K562 (cell line): ENCODE results near the gene BOLA3. TPM values are rescaled to one million over a fixed set of nuclear protein-coding genes. Genes with fewer than 3 reads are reported as not detected.

ENCODE experiments used
- ELF1 ChIP-seq: fragments of 200-800 bp; sonication (Bioruptor generic); IDR thresholded peaks from 2 replicates; pipeline ENCODE4 v1.6.1; 2016; ENCODE audit warnings: missing genetic modification characterization, missing compliant biosample characterization
- LCOR ChIP-seq: sonication (generic); formaldehyde crosslinking; IDR thresholded peaks from 2 replicates; pipeline ENCODE4 v1.8.0; 2022; ENCODE audit warnings: mild to moderate bottlenecking, missing genetic modification reagents
- MIER1 ChIP-seq: fragments of 450-650 bp; IDR thresholded peaks from 2 replicates; pipeline ENCODE4 v1.6.1; 2016; ENCODE audit warnings: antibody characterized with exemption, mild to moderate bottlenecking, low read depth
- POLR2A ChIP-seq: fragments of 450-650 bp; conservative IDR thresholded peaks from 2 replicates; pipeline ENCODE4 v1.6.1; 2016
- RREB1 ChIP-seq: fragments of 250-450 bp; sonication (Bioruptor Pico); IDR thresholded peaks from 2 replicates; pipeline ENCODE4 v1.4.0; 2020
- SMARCA4 ChIP-seq: fragments of 450-650 bp; IDR thresholded peaks from 2 replicates; pipeline ENCODE4 v1.6.1; 2016
- SP2 ChIP-seq: IDR thresholded peaks from 2 replicates; pipeline ENCODE4 v1.6.1; 2011; ENCODE audit warnings: mild to moderate bottlenecking, low read depth, low read length, moderate library complexity; ENCODE audit not compliant: poor library complexity, severe bottlenecking; ENCODE audit errors: extremely low read depth
- SUPT5H ChIP-seq: fragments of 450-650 bp; IDR thresholded peaks from 2 replicates; pipeline ENCODE4 v1.6.1; 2016
- TSHZ1 ChIP-seq: fragments of 250-450 bp; sonication (Bioruptor Pico); IDR thresholded peaks from 2 replicates; pipeline ENCODE4 v1.4.0; 2020; ENCODE audit warnings: mild to moderate bottlenecking, moderate library complexity
- U2AF1 ChIP-seq: fragments of 200-400 bp; formaldehyde crosslinking; optimal IDR thresholded peaks from 2 replicates; pipeline ENCODE3; 2017; ENCODE audit warnings: mild to moderate bottlenecking, low read depth, low read length, moderate library complexity
- ZSCAN29 ChIP-seq: fragments of 450-650 bp; IDR thresholded peaks from 2 replicates; pipeline ENCODE4 v1.6.1; 2017
- polyA plus RNA-seq, 8 experiments: library from polyadenylated mRNA; depleted of rRNA in 4 of 8; stranded (reverse) in 5 of 8; unstranded in 3 of 8; fragments of >200 nt; fragmentation: Nextera tagmentation in 2 of 8; fragmentation: Illumina TruSeq in 1 of 8; extraction: Ambion mirVana in 2 of 8; extraction: Trizol in 1 of 8; gene quantifications; 2 replicates each; pipeline versions ENCODE4 v1.2.1 to v1.2.3, GENCODE V29; 2011 to 2014; ENCODE audit warnings: inconsistent platforms in 1 of 8, missing spikeins in 1 of 8
- total RNA-seq, 7 experiments: library from RNA; depleted of rRNA in 6 of 7; stranded (reverse); fragments of >200 nt in 6 of 7; fragmentation: Illumina TruSeq in 2 of 7; extraction: Trizol in 2 of 7; gene quantifications; 2 replicates each; pipeline versions ENCODE4 v1.2.1 to v1.2.3, GENCODE V29; 2011 to 2021; ENCODE audit warnings: low replicate concordance in 1 of 7

BOLA3 gene
- total and polyA plus RNA-seq, 9 of the 15 experiments (the other 6 are each of a cell fraction or from before 2014, with no cell fraction given) = 149 to 619 (median 255) TPM

GRCh38 chr2:74178211-74179062 is 30.7 kb upstream of the BOLA3 start, which contains the start of gene MOB1A (continued):
- TF ChIP-seq TSHZ1 (CRISPR knock-in tag) (no peak), SUPT5H (peak; percentile 88), RREB1 (peak; percentile 12; the same call in 1 of the 2 replicates), SMARCA4 (0 out of 2 replicates have a peak, but pooled peaks have one; percentile 9), U2AF1 (no peak), ELF1 (tag) (no peak; the same call in 1 of the 2 replicates), LCOR (CRISPR knock-in tag) (no peak; the same call in 1 of the 2 replicates), SP2 (no peak), MIER1 (no peak), ZSCAN29 (peak; percentile 57; the same call in 1 of the 2 replicates), POLR2A (peak; percentile 91)
